H1 (cell line): ENCODE results near the gene NLRC5.

ENCODE experiments used
- HDAC6 ChIP-seq: IDR thresholded peaks from one replicate; pipeline ENCODE4 v1.7.1; 2012; ENCODE audit warnings: low read depth, mild to moderate bottlenecking, inconsistent platforms, low read length, moderate library complexity
- POLR2A ChIP-seq, 2 experiments: IDR thresholded peaks; 1 replicate in 1 of 2; 2 replicates in 1 of 2; pipeline ENCODE4 v1.6.1; 2011; ENCODE audit warnings: low read depth in 2 of 2, low read length in 2 of 2, mild to moderate bottlenecking in 2 of 2; ENCODE audit errors: control extremely low read depth in 1 of 2
- TAF1 ChIP-seq: IDR thresholded peaks from 2 replicates; pipeline ENCODE4 v1.6.1; 2011; ENCODE audit warnings: mild to moderate bottlenecking, low read depth, low read length
- TF ChIP-seq, protein P1 (sequence below), 3 experiments: IDR thresholded peaks; 1 replicate in 2 of 3; 2 replicates in 1 of 3; pipeline versions ENCODE4 v1.5.1 to v1.6.1; 2011; ENCODE audit warnings: low read length in 3 of 3, mild to moderate bottlenecking in 3 of 3, inconsistent platforms in 2 of 3, low read depth in 1 of 3, moderate library complexity in 1 of 3; ENCODE audit not compliant: insufficient read depth in 1 of 3; ENCODE audit errors: control extremely low read depth in 1 of 3

GRCh38 chr16:57113042-57113453 is 123.7 kb downstream of the NLRC5 start:
- TF ChIP-seq, protein P1, sequence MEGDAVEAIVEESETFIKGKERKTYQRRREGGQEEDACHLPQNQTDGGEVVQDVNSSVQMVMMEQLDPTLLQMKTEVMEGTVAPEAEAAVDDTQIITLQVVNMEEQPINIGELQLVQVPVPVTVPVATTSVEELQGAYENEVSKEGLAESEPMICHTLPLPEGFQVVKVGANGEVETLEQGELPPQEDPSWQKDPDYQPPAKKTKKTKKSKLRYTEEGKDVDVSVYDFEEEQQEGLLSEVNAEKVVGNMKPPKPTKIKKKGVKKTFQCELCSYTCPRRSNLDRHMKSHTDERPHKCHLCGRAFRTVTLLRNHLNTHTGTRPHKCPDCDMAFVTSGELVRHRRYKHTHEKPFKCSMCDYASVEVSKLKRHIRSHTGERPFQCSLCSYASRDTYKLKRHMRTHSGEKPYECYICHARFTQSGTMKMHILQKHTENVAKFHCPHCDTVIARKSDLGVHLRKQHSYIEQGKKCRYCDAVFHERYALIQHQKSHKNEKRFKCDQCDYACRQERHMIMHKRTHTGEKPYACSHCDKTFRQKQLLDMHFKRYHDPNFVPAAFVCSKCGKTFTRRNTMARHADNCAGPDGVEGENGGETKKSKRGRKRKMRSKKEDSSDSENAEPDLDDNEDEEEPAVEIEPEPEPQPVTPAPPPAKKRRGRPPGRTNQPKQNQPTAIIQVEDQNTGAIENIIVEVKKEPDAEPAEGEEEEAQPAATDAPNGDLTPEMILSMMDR (IDR thresholded peaks at IDR 0.05; ENCODE audit: control extremely low read depth in 1 of 3, insufficient read depth in 1 of 3, low read depth in 1 of 3, low read length in 3 of 3), result no peak
- TF ChIP-seq POLR2A (IDR thresholded peaks at IDR 0.05; ENCODE audit: control extremely low read depth in 1 of 2, low read depth in 2 of 2, low read length in 2 of 2) (no peak), TAF1 (no peak), HDAC6 (no peak)
